ENCODE measurements around the gene BBS9.

DNA sequence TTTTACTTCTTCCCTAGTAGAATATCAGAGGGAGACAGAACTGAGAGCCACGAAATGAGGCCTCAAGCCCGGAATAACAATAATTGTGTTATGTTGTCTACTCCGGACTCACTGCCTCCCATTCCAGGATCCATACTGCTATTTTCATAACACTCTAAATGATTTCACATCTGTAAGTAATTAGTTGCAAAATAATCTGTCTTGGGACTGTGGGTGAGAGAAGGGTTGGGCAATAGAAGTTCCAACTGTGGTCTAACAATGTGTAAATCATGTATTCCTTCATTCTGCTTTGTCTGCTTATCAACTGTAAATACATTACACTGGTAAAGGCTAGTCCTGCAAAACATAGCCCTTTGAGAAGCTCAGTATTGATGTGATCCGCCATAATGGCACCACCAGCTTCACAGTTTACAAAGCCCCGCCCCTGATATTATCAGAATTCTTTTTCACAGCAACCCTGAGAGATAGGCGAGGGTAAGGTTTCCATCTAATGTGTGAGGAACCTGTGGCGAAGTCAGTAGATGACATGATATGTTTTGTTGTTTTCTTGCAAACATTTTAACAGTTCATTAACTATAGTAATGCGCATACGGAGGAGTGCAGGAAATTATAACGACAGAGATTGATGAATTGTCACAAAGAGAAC is 510.3 kb downstream of the BBS9 start:
- TF ChIP-seq CTCF (IDR thresholded peaks at IDR 0.05) (no peak), POLR2A (IDR thresholded peaks at IDR 0.05) (no peak)

All from heart left ventricle (tissue), 13 donors.